ENCODE data around the gene LEKR1.

DNA sequence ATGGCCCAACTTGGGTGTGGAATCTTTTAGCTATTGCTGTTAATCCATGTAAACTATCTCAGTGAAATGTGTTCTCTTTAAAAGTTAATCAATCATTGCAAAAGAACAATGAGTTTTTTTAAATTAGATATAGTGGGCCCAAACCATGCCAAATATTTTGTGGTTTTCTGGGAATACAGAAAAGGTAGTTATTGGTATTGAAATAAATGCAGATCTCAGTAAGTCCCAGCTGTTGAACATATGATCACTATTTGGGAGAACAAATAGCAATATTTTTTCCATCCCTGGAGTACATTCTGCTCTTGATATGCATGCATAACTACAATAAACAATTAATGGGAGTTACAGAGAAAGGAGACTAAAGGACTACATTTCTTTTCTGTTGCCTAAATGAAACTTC, 36.0 kb upstream of the LEKR1 start:
- no peak for TF ChIP-seq PRMT5 (CRISPR knock-in tag; IDR thresholded peaks at IDR 0.05)
- no peak for TF ChIP-seq XRCC5 (IDR thresholded peaks at IDR 0.05; ENCODE audit: low read depth, low read length)
- TF ChIP-seq, protein P1, sequence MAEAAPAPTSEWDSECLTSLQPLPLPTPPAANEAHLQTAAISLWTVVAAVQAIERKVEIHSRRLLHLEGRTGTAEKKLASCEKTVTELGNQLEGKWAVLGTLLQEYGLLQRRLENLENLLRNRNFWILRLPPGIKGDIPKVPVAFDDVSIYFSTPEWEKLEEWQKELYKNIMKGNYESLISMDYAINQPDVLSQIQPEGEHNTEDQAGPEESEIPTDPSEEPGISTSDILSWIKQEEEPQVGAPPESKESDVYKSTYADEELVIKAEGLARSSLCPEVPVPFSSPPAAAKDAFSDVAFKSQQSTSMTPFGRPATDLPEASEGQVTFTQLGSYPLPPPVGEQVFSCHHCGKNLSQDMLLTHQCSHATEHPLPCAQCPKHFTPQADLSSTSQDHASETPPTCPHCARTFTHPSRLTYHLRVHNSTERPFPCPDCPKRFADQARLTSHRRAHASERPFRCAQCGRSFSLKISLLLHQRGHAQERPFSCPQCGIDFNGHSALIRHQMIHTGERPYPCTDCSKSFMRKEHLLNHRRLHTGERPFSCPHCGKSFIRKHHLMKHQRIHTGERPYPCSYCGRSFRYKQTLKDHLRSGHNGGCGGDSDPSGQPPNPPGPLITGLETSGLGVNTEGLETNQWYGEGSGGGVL (CRISPR knock-in tag; IDR thresholded peaks at IDR 0.05) = no peak
- no peak for TF ChIP-seq SNIP1 (IDR thresholded peaks at IDR 0.05; ENCODE audit: low read depth)
- TF ChIP-seq, protein P2, sequence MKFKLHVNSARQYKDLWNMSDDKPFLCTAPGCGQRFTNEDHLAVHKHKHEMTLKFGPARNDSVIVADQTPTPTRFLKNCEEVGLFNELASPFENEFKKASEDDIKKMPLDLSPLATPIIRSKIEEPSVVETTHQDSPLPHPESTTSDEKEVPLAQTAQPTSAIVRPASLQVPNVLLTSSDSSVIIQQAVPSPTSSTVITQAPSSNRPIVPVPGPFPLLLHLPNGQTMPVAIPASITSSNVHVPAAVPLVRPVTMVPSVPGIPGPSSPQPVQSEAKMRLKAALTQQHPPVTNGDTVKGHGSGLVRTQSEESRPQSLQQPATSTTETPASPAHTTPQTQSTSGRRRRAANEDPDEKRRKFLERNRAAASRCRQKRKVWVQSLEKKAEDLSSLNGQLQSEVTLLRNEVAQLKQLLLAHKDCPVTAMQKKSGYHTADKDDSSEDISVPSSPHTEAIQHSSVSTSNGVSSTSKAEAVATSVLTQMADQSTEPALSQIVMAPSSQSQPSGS (CRISPR knock-in tag; IDR thresholded peaks at IDR 0.05) = no peak
- no peak for TF ChIP-seq SMARCB1 (IDR thresholded peaks at IDR 0.05; ENCODE audit: insufficient read length, low read depth)
- no peak for TF ChIP-seq BRF1 (IDR thresholded peaks at IDR 0.05; ENCODE audit: borderline replicate concordance, extremely low read depth, insufficient read length)
- TF ChIP-seq, protein P3, sequence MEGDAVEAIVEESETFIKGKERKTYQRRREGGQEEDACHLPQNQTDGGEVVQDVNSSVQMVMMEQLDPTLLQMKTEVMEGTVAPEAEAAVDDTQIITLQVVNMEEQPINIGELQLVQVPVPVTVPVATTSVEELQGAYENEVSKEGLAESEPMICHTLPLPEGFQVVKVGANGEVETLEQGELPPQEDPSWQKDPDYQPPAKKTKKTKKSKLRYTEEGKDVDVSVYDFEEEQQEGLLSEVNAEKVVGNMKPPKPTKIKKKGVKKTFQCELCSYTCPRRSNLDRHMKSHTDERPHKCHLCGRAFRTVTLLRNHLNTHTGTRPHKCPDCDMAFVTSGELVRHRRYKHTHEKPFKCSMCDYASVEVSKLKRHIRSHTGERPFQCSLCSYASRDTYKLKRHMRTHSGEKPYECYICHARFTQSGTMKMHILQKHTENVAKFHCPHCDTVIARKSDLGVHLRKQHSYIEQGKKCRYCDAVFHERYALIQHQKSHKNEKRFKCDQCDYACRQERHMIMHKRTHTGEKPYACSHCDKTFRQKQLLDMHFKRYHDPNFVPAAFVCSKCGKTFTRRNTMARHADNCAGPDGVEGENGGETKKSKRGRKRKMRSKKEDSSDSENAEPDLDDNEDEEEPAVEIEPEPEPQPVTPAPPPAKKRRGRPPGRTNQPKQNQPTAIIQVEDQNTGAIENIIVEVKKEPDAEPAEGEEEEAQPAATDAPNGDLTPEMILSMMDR (IDR thresholded peaks at IDR 0.05 in 2 of 3, conservative IDR thresholded peaks at IDR 0.05 in 1 of 3; ENCODE audit: insufficient read depth in 2 of 3, low read depth in 1 of 3, low read length in 3 of 3) = no peak
- TF ChIP-seq LCOR (CRISPR knock-in tag; IDR thresholded peaks at IDR 0.05) = no peak
- TF ChIP-seq, protein P4, sequence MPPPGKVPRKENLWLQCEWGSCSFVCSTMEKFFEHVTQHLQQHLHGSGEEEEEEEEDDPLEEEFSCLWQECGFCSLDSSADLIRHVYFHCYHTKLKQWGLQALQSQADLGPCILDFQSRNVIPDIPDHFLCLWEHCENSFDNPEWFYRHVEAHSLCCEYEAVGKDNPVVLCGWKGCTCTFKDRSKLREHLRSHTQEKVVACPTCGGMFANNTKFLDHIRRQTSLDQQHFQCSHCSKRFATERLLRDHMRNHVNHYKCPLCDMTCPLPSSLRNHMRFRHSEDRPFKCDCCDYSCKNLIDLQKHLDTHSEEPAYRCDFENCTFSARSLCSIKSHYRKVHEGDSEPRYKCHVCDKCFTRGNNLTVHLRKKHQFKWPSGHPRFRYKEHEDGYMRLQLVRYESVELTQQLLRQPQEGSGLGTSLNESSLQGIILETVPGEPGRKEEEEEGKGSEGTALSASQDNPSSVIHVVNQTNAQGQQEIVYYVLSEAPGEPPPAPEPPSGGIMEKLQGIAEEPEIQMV (tag; conservative IDR thresholded peaks at IDR 0.05; ENCODE audit: low read depth) = no peak
- no peak for TF ChIP-seq RBM22 (IDR thresholded peaks at IDR 0.05; ENCODE audit: low read depth, low read length, poor library complexity, severe bottlenecking)
- TF ChIP-seq ZNF121 (CRISPR knock-in tag; conservative IDR thresholded peaks at IDR 0.05) = no peak

Measured in K562 (cell line).